22Rv1 (cell line): ENCODE measurements around the gene CYCS.

ENCODE experiments used
- CTCF ChIP-seq: fragments of 450-650 bp; IDR thresholded peaks from 2 replicates; pipeline ENCODE4 v1.5.1; 2017; ENCODE audit warnings: mild to moderate bottlenecking
- ZFX ChIP-seq: fragments of 450-650 bp; IDR thresholded peaks from 2 replicates; pipeline ENCODE4 v1.6.1; 2017; ENCODE audit warnings: antibody characterized with exemption, borderline replicate concordance

GRCh38 chr7:25148772-25149575, 23.9 kb upstream of the CYCS start:
- TF ChIP-seq CTCF (peak; percentile 40; the same call in 1 of the 2 replicates), ZFX (no peak)
